ENCODE measurements around the gene OR2D2.

DNA sequence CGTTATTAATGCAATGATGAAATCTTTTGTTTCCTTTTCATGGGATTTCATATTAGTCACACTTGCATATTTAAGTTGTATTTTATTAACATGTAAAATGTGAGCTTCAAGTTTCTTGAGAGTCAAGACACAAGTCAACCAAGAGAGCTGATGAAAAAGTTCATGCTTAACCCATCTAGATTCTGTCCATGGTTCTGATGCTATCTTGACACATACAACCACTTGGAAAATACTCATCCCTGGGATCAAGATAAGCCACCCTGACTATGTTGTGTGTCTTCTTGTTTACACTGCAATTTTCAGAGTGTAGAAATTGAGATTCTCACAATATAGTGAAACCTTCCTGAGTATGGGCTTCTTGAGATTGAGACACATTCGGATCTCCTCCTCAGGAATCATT lies 16.5 kb downstream of the OR2D2 start:
- TF ChIP-seq, protein P1, sequence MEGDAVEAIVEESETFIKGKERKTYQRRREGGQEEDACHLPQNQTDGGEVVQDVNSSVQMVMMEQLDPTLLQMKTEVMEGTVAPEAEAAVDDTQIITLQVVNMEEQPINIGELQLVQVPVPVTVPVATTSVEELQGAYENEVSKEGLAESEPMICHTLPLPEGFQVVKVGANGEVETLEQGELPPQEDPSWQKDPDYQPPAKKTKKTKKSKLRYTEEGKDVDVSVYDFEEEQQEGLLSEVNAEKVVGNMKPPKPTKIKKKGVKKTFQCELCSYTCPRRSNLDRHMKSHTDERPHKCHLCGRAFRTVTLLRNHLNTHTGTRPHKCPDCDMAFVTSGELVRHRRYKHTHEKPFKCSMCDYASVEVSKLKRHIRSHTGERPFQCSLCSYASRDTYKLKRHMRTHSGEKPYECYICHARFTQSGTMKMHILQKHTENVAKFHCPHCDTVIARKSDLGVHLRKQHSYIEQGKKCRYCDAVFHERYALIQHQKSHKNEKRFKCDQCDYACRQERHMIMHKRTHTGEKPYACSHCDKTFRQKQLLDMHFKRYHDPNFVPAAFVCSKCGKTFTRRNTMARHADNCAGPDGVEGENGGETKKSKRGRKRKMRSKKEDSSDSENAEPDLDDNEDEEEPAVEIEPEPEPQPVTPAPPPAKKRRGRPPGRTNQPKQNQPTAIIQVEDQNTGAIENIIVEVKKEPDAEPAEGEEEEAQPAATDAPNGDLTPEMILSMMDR (IDR thresholded peaks at IDR 0.05) = no peak
- no peak for TF ChIP-seq EZH2 (IDR thresholded peaks at IDR 0.05; ENCODE audit: borderline replicate concordance, insufficient read depth, low read depth, low read length, poor library complexity, severe bottlenecking)

Data from B cell (primary cell).